Mucosa of descending colon (tissue), 3 donors: ENCODE measurements around the gene WIPF2. TPM values are rescaled to one million over a fixed set of nuclear protein-coding genes. Genes with fewer than 3 reads are reported as not detected.

Experiments
- ATAC-seq: fragments of 200-7000 bp; cut with Tn5 transposase; one replicate; pipeline ENCODE4 v1.9.1; 2020; ENCODE audit warnings: mild to moderate bottlenecking, moderate library complexity
- DNase-seq, 3 donors: peaks; one replicate each; pipeline ENCODE4 v3.0.0-alpha.2; 2020
- H3K36me3 ChIP-seq: fragments of 200-600 bp; one replicate; pipeline ENCODE4 v1.8.0; 2021; ENCODE audit warnings: low read depth, mild to moderate bottlenecking
- H3K4me1 ChIP-seq: fragments of 200-600 bp; one replicate; pipeline ENCODE4 v1.8.0; 2021; ENCODE audit warnings: low read depth, mild to moderate bottlenecking
- H3K4me3 ChIP-seq: fragments of 200-600 bp; one replicate; pipeline ENCODE4 v1.8.0; 2021; ENCODE audit warnings: mild to moderate bottlenecking
- H3K9me3 ChIP-seq: fragments of 200-600 bp; one replicate; pipeline ENCODE4 v1.8.0; 2021; ENCODE audit warnings: mild to moderate bottlenecking
- CTCF ChIP-seq: fragments of 200-600 bp; IDR thresholded peaks from one replicate; pipeline ENCODE4 v1.8.0; 2022; ENCODE audit warnings: antibody characterized with exemption, mild to moderate bottlenecking
- intact Hi-C, 2 donors: fragments of 100-400 bp; cut with DNase I in 1 of 2; cut with micrococcal nuclease in 1 of 2; formaldehyde crosslinking; loops; one replicate each; pipeline versions ENCODE4 v1.11.0 to v1.11.1; 2022; cut with DNase I, micrococcal nuclease
- total RNA-seq, 3 donors: library from RNA; stranded (reverse); fragmentation: NEBNext Ultra II Directional in 2 of 3; extraction: Animal tissue kit (Norgen Biotek cat#: 25700) in 2 of 3; gene quantifications; one replicate each; pipeline versions ENCODE4 v1.2.1 to v1.2.4, GENCODE V29; 2021 to 2023
- donor health status: DM: no; HTN: no; CAD: no; lungs with moderate emphysema.
- donor health status: DM: no; HTN: no; CAD: no.
- donor health status: DM: no; HTN: yes; CAD: no.

Gene WIPF2
- total RNA-seq, 3 donors from 2014 or later, result 41.4 to 56.2 (median 42.8) TPM

- intact Hi-C loops, result no loop called here
- no peak for DNase-seq
Measured at GRCh38 chr17:40279402-40279801, 60.3 kb downstream of the WIPF2 start.

GRCh38 chr17:40281663-40282062 is 62.6 kb downstream of the WIPF2 start:
- ATAC-seq (no peak), DNase-seq (no peak)
- H3K4me3 ChIP-seq, result no peak overlapping the region
- TF ChIP-seq CTCF, result no peak
- H3K4me1 ChIP-seq, result peaks cover 26% of the 10 kb centered on the region
- peaks cover 8% of the 10 kb centered on the region for H3K36me3 ChIP-seq
- no peaks in the 10 kb centered on the region for H3K9me3 ChIP-seq
- intact Hi-C loops, result loop anchor here in 1 of 2 donors (10.0 kb wide), 1 partner anchor 87 kb away; no protein-coding TSS in a partner anchor

More at GRCh38 chr17:40279402-40279801, 60.3 kb downstream of the WIPF2 start:
- no peak overlapping the region for H3K4me3 ChIP-seq
- H3K36me3 ChIP-seq, result peaks cover 12% of the 10 kb centered on the region
- TF ChIP-seq CTCF, result no peak
- no peak for ATAC-seq
- H3K9me3 ChIP-seq, result no peaks in the 10 kb centered on the region
- H3K4me1 ChIP-seq, result peaks cover 12% of the 10 kb centered on the region

- H3K9me3 ChIP-seq, result no peaks in the 10 kb centered on the region
- TF ChIP-seq CTCF, result no peak
- DNase-seq (peak in 1 of 3 donors; percentile 51), ATAC-seq (peak; percentile 70)
- no peak overlapping the region for H3K4me3 ChIP-seq
- peaks cover 30% of the 10 kb centered on the region for H3K4me1 ChIP-seq
- intact Hi-C loops, result loop anchor here in 1 of 2 donors (10.0 kb wide), 1 partner anchor 89 kb away; no protein-coding TSS in a partner anchor
- peaks cover 3% of the 10 kb centered on the region for H3K36me3 ChIP-seq
Measured at GRCh38 chr17:40283662-40284061, 64.6 kb downstream of the WIPF2 start.

GRCh38 chr17:40284085-40284713 is 65.1 kb downstream of the WIPF2 start:
- DNase-seq, result peak in 1 of 3 donors; percentile 80
- H3K9me3 ChIP-seq, result no peaks in the 10 kb centered on the region
- H3K36me3 ChIP-seq, result no peaks in the 10 kb centered on the region
- H3K4me1 ChIP-seq, result peaks cover 36% of the 10 kb centered on the region
- H3K4me3 ChIP-seq, result no peak overlapping the region
- intact Hi-C loops, result loop anchor here in 1 of 2 donors (10.0 kb wide), 1 partner anchor 89 kb away; no protein-coding TSS in a partner anchor
- peak; percentile 53 for ATAC-seq
- TF ChIP-seq CTCF, result no peak

- TF ChIP-seq CTCF, result no peak
- intact Hi-C loops, result loop anchor here in 1 of 2 donors (10.0 kb wide), 1 partner anchor 92 kb away; no protein-coding TSS in a partner anchor
Measured at GRCh38 chr17:40286473-40286872, 67.4 kb downstream of the WIPF2 start.

More at GRCh38 chr17:40286473-40286872, 67.4 kb downstream of the WIPF2 start:
- H3K9me3 ChIP-seq, result no peaks in the 10 kb centered on the region
- no peak for DNase-seq
- no peaks in the 10 kb centered on the region for H3K36me3 ChIP-seq
- peaks cover 36% of the 10 kb centered on the region for H3K4me1 ChIP-seq
- no peak overlapping the region for H3K4me3 ChIP-seq
- no peak for ATAC-seq
